Endothelial cell of umbilical vein (primary cell): ENCODE measurements around the gene CRK.

ENCODE experiments used
- CTCF ChIP-seq, 2 donors: IDR thresholded peaks; 1 replicate in 1 of 2; 2 replicates in 1 of 2; pipeline ENCODE4 v1.5.1; 2011; ENCODE audit warnings: low read length in 2 of 2, mild to moderate bottlenecking in 2 of 2, moderate library complexity in 2 of 2, control low read depth in 1 of 2, inconsistent platforms in 1 of 2, low read depth in 1 of 2; ENCODE audit not compliant: insufficient read depth in 1 of 2; ENCODE audit errors: extremely low read depth in 1 of 2
- EZH2 ChIP-seq: IDR thresholded peaks from 2 replicates; pipeline ENCODE4 v1.6.1; 2012; ENCODE audit warnings: borderline replicate concordance, low read depth, mild to moderate bottlenecking, moderate library complexity, low read length, inconsistent platforms; ENCODE audit not compliant: severe bottlenecking
- FOS ChIP-seq: IDR thresholded peaks from 2 replicates; pipeline ENCODE4 v1.6.1; 2011; ENCODE audit warnings: mild to moderate bottlenecking, low read length, moderate library complexity, borderline replicate concordance; ENCODE audit not compliant: insufficient read depth
- GATA2 ChIP-seq: IDR thresholded peaks from 2 replicates; pipeline ENCODE4 v1.7.0; 2011; ENCODE audit warnings: low read depth, mild to moderate bottlenecking, moderate library complexity, mixed read lengths, low read length; ENCODE audit not compliant: insufficient read length, insufficient read depth
- POLR2A ChIP-seq: IDR thresholded peaks from 2 replicates; pipeline ENCODE4 v1.6.1; 2012; ENCODE audit warnings: low read depth, mild to moderate bottlenecking, control low read depth, low read length
- POLR2AphosphoS5 ChIP-seq: IDR thresholded peaks from 2 replicates; pipeline ENCODE4 v1.6.1; 2012; ENCODE audit warnings: low read depth, mild to moderate bottlenecking, control low read depth, low read length, moderate library complexity; ENCODE audit not compliant: insufficient read depth

- TF ChIP-seq POLR2A (no peak), EZH2 (no peak), CTCF (IDR thresholded peaks at IDR 0.05; ENCODE audit: extremely low read depth in 1 of 2, insufficient read depth in 1 of 2, low read depth in 1 of 2, low read length in 2 of 2) (no peak), FOS (no peak), POLR2AphosphoS5 (no peak), GATA2 (no peak)
Observed at GRCh38 chr17:1503699-1504098, 47.7 kb upstream of the CRK start.
